Astrocyte (in vitro differentiated cells and primary cell): Measurements from ENCODE around the gene TGM1. TPM values are rescaled to one million over a fixed set of nuclear protein-coding genes. Genes with fewer than 3 reads are reported as not detected.

ENCODE experiments used
- DNase-seq: peaks from one replicate; pipeline ENCODE4 v3.0.0-alpha.2; 2010; ENCODE audit warnings: low read depth
- FAIRE-seq: peaks from 2 replicates; lab custom pipeline; 2011; peaks lifted over from hg19 to GRCh38; lab: Jason Lieb, UNC
- H2AFZ ChIP-seq: 2 replicates; pipeline ENCODE4 v1.6.0; 2012; ENCODE audit warnings: low read depth, low read length, inconsistent platforms
- H3K27ac ChIP-seq: 2 replicates; pipeline ENCODE4 v1.5.1; 2011; ENCODE audit warnings: low read depth, low read length, inconsistent platforms
- H3K27me3 ChIP-seq: 2 replicates; pipeline ENCODE4 v1.6.0; 2011; ENCODE audit warnings: low read length, inconsistent platforms; ENCODE audit not compliant: insufficient read depth
- H3K36me3 ChIP-seq: 2 replicates; pipeline ENCODE4 v1.5.1; 2011; ENCODE audit warnings: low read length, inconsistent platforms; ENCODE audit not compliant: insufficient read depth
- H3K4me1 ChIP-seq: 2 replicates; pipeline ENCODE4 v1.5.1; 2011; ENCODE audit warnings: low read length, inconsistent platforms; ENCODE audit not compliant: insufficient read depth
- H3K4me2 ChIP-seq: 2 replicates; pipeline ENCODE4 v1.6.0; 2012; ENCODE audit warnings: low read length, inconsistent platforms
- H3K4me3 ChIP-seq: 2 replicates; pipeline ENCODE4 v1.5.1; 2011; ENCODE audit warnings: low read depth, mild to moderate bottlenecking, low read length, inconsistent platforms; ENCODE audit not compliant: insufficient read depth
- H3K79me2 ChIP-seq: 2 replicates; pipeline ENCODE4 v1.6.0; 2012; ENCODE audit warnings: mild to moderate bottlenecking, low read length, inconsistent platforms; ENCODE audit not compliant: insufficient read depth
- H3K9ac ChIP-seq: 2 replicates; pipeline ENCODE4 v1.6.0; 2012; ENCODE audit warnings: mild to moderate bottlenecking, low read length, inconsistent platforms
- H3K9me3 ChIP-seq: 2 replicates; pipeline ENCODE4 v1.5.1; 2012; ENCODE audit warnings: low read depth, mild to moderate bottlenecking, low read length, inconsistent platforms; ENCODE audit not compliant: insufficient read depth
- H4K20me1 ChIP-seq: 2 replicates; pipeline ENCODE4 v1.6.0; 2012; ENCODE audit warnings: low read length, inconsistent platforms; ENCODE audit not compliant: insufficient read depth
- H3K27ac Mint-ChIP-seq: one replicate; pipeline ENCODE4 v1.8.0; 2021; ENCODE audit warnings: mild to moderate bottlenecking, mixed read lengths; ENCODE audit not compliant: unreplicated experiment
- H3K27me3 Mint-ChIP-seq: one replicate; pipeline ENCODE4 v1.8.0; 2021; ENCODE audit warnings: low read depth, mixed read lengths; ENCODE audit not compliant: unreplicated experiment
- H3K36me3 Mint-ChIP-seq: one replicate; pipeline ENCODE4 v1.8.0; 2021; ENCODE audit warnings: low read depth, mixed read lengths; ENCODE audit not compliant: unreplicated experiment
- H3K4me1 Mint-ChIP-seq: one replicate; pipeline ENCODE4 v1.8.0; 2021; ENCODE audit warnings: low read depth, mixed read lengths; ENCODE audit not compliant: unreplicated experiment
- H3K4me3 Mint-ChIP-seq: one replicate; pipeline ENCODE4 v1.8.0; 2021; ENCODE audit warnings: mild to moderate bottlenecking, moderate library complexity, mixed read lengths; ENCODE audit not compliant: unreplicated experiment
- H3K9me3 Mint-ChIP-seq: one replicate; pipeline ENCODE4 v1.8.0; 2021; ENCODE audit warnings: mild to moderate bottlenecking, mixed read lengths; ENCODE audit not compliant: unreplicated experiment
- CTCF ChIP-seq: IDR thresholded peaks from 2 replicates; pipeline ENCODE4 v1.5.1; 2011; ENCODE audit warnings: low read depth, mild to moderate bottlenecking, inconsistent platforms, low read length, moderate library complexity; ENCODE audit not compliant: insufficient read depth
- EZH2 ChIP-seq: IDR thresholded peaks from 2 replicates; pipeline ENCODE4 v1.6.1; 2012; ENCODE audit warnings: mild to moderate bottlenecking, low read length, inconsistent platforms; ENCODE audit not compliant: insufficient read depth
- total RNA-seq: library from RNA; stranded (reverse); gene quantifications from 2 replicates; pipeline ENCODE4 v1.2.1, GENCODE V29; 2021

Gene TGM1
- total RNA-seq, 1 donor from 2014 or later = 3.8 TPM

- no peak overlapping the region for H3K9ac ChIP-seq
- no peak overlapping the region for H2AFZ ChIP-seq
- no peak for TF ChIP-seq EZH2
- no peak for TF ChIP-seq CTCF
- H3K9me3 Mint-ChIP-seq = no peaks in the 10 kb centered on the region
- no peaks in the 10 kb centered on the region for H4K20me1 ChIP-seq
- H3K4me3 Mint-ChIP-seq = no peak overlapping the region
- H3K4me2 ChIP-seq = no peak overlapping the region
- DNase-seq (no peak), FAIRE-seq (no peak)
- peaks cover 4% of the 10 kb centered on the region for H3K27me3 Mint-ChIP-seq
- no peaks in the 10 kb centered on the region for H3K79me2 ChIP-seq
- no peak overlapping the region for H3K27ac Mint-ChIP-seq
- no peak overlapping the region for H3K27ac ChIP-seq
- H3K36me3 Mint-ChIP-seq = peaks cover 28% of the 10 kb centered on the region
- H3K9me3 ChIP-seq = no peaks in the 10 kb centered on the region
- H3K4me1 ChIP-seq = peaks cover 11% of the 10 kb centered on the region
- no peaks in the 10 kb centered on the region for H3K36me3 ChIP-seq
- H3K27me3 ChIP-seq = no peaks in the 10 kb centered on the region
- no peak overlapping the region for H3K4me3 ChIP-seq
- H3K4me1 Mint-ChIP-seq = peaks cover 24% of the 10 kb centered on the region
Observed at GRCh38 chr14:24252289-24253124, 10.5 kb downstream of the TGM1 start.

- Histone ChIP-seq H4K20me1 (no peaks in the 10 kb centered on the region), H3K9ac (peak overlapping the region; percentile 8), H3K36me3 (no peaks in the 10 kb centered on the region), H3K4me1 (peaks cover 11% of the 10 kb centered on the region), H3K9me3 (no peaks in the 10 kb centered on the region), H3K4me3 (no peak overlapping the region), H3K4me2 (no peak overlapping the region), H3K27me3 (no peaks in the 10 kb centered on the region), H2AFZ (no peak overlapping the region), H3K27ac (no peak overlapping the region), H3K79me2 (no peaks in the 10 kb centered on the region)
- Mint-ChIP-seq H3K4me3 (no peak overlapping the region), H3K36me3 (peaks cover 26% of the 10 kb centered on the region), H3K27ac (peak overlapping the region; percentile 9), H3K4me1 (peaks cover 22% of the 10 kb centered on the region), H3K9me3 (no peaks in the 10 kb centered on the region), H3K27me3 (peaks cover under 1% of the 10 kb centered on the region)
- DNase-seq (peak; percentile 47), FAIRE-seq (no peak)
- TF ChIP-seq EZH2 (no peak), CTCF (no peak)
Observed at GRCh38 chr14:24251880-24252288, 11.1 kb downstream of the TGM1 start.

DNA sequence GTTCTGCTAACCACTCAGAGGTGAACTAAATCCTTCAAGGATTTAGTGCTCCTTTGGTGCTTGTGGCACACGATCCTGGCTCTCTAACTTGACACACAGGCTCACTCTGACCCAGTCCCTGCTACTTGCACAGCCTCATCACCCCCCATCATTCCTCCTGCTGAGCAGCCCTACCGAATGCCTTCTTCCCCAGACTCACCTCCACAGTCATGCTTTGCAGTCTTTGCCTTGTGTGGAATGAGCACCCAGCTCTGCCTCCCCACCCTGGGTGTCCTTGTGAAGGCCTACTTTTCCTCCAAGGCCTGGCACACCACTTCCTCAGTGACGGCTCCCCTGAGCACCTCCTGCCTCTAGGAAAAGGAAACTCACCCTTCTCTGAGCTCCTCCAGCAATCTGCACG lies 12.6 kb downstream of the TGM1 start:
- Histone ChIP-seq H3K27me3 (no peaks in the 10 kb centered on the region), H3K9me3 (no peaks in the 10 kb centered on the region), H3K9ac (no peak overlapping the region), H4K20me1 (no peaks in the 10 kb centered on the region), H2AFZ (no peak overlapping the region), H3K4me2 (no peak overlapping the region), H3K27ac (no peak overlapping the region), H3K79me2 (no peaks in the 10 kb centered on the region), H3K4me3 (no peak overlapping the region), H3K4me1 (peaks cover 11% of the 10 kb centered on the region), H3K36me3 (no peaks in the 10 kb centered on the region)
- DNase-seq (no peak), FAIRE-seq (no peak)
- Mint-ChIP-seq H3K4me1 (peaks cover 22% of the 10 kb centered on the region), H3K9me3 (no peaks in the 10 kb centered on the region), H3K27me3 (no peaks in the 10 kb centered on the region), H3K27ac (peak overlapping the region; percentile 15), H3K36me3 (peaks cover 24% of the 10 kb centered on the region), H3K4me3 (no peak overlapping the region)
- TF ChIP-seq CTCF (no peak), EZH2 (no peak)
